ENCODE results near the gene CERS6.

DNA sequence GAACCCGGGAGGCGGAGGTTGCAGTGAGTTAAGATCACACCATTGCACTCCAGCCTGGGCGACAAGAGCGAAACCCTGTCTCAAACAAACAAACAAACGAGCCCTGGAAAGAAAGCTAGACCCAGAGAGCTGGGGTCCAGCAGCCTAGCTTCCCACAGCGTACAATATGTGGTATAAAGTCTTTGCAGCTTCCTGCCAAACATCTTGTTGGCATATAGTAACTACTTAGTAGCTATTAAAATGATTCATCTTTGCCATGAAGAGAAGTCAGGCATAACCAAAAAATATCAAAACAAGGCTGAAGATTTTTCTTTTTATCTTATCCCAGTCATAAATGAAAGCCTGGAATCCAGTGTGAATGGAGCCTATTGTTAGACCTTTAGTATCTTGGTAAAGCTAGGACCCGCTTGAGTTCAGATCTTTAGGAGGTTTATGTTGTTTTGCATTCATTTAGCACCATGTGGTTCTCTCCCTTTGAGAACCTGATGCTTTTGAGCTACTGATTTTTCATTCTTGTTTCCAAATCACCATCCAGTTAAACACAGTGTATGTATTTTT is 206.7 kb downstream of the CERS6 start:
- TF ChIP-seq, protein P1, sequence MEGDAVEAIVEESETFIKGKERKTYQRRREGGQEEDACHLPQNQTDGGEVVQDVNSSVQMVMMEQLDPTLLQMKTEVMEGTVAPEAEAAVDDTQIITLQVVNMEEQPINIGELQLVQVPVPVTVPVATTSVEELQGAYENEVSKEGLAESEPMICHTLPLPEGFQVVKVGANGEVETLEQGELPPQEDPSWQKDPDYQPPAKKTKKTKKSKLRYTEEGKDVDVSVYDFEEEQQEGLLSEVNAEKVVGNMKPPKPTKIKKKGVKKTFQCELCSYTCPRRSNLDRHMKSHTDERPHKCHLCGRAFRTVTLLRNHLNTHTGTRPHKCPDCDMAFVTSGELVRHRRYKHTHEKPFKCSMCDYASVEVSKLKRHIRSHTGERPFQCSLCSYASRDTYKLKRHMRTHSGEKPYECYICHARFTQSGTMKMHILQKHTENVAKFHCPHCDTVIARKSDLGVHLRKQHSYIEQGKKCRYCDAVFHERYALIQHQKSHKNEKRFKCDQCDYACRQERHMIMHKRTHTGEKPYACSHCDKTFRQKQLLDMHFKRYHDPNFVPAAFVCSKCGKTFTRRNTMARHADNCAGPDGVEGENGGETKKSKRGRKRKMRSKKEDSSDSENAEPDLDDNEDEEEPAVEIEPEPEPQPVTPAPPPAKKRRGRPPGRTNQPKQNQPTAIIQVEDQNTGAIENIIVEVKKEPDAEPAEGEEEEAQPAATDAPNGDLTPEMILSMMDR (IDR thresholded peaks at IDR 0.05): no peak
- no peak for TF ChIP-seq EP300 (IDR thresholded peaks at IDR 0.05)
- no peak for TF ChIP-seq POLR2A (IDR thresholded peaks at IDR 0.05)
- no peak for TF ChIP-seq POLR2AphosphoS5 (IDR thresholded peaks at IDR 0.05)
